Rectal smooth muscle tissue (tissue), 1 donor: ENCODE measurements around the gene MPND.

Experiments used
- H3K27ac ChIP-seq: one replicate; pipeline ENCODE4 v1.7.0; 2013; ENCODE audit warnings: low read depth, low read length, inconsistent platforms
- H3K27me3 ChIP-seq: one replicate; pipeline ENCODE4 v1.7.0; 2013; ENCODE audit warnings: low read length; ENCODE audit not compliant: control insufficient read depth, insufficient read depth
- H3K36me3 ChIP-seq: one replicate; pipeline ENCODE4 v1.7.0; 2013; ENCODE audit warnings: low read length; ENCODE audit not compliant: control insufficient read depth, insufficient read depth
- H3K4me1 ChIP-seq: one replicate; pipeline ENCODE4 v1.7.0; 2013; ENCODE audit warnings: low read length; ENCODE audit not compliant: control insufficient read depth, insufficient read depth
- H3K4me3 ChIP-seq: one replicate; pipeline ENCODE4 v1.7.0; 2013; ENCODE audit warnings: low read length
- H3K9ac ChIP-seq: one replicate; pipeline ENCODE4 v1.7.0; 2013; ENCODE audit warnings: low read length

The MPND gene

GRCh38 chr19:4359627-4360000, 16.3 kb downstream of the MPND start:
- Histone ChIP-seq H3K27me3 (no peaks in the 10 kb centered on the region), H3K27ac (no peak overlapping the region), H3K4me3 (no peak overlapping the region), H3K9ac (no peak overlapping the region), H3K36me3 (peaks cover 14% of the 10 kb centered on the region), H3K4me1 (no peaks in the 10 kb centered on the region)

- Histone ChIP-seq H3K27me3 (no peaks in the 10 kb centered on the region), H3K4me1 (no peaks in the 10 kb centered on the region), H3K4me3 (no peak overlapping the region), H3K36me3 (peaks cover 14% of the 10 kb centered on the region), H3K9ac (no peak overlapping the region), H3K27ac (peak overlapping the region; percentile 3)
Observed at GRCh38 chr19:4360081-4360569, 16.8 kb downstream of the MPND start.

- no peak overlapping the region for H3K9ac ChIP-seq
- peaks cover 19% of the 10 kb centered on the region for H3K36me3 ChIP-seq
- H3K27me3 ChIP-seq = no peaks in the 10 kb centered on the region
- H3K4me1 ChIP-seq = no peaks in the 10 kb centered on the region
- H3K27ac ChIP-seq = no peak overlapping the region
- no peak overlapping the region for H3K4me3 ChIP-seq
Observed at GRCh38 chr19:4360641-4361151, 17.3 kb downstream of the MPND start.

- Histone ChIP-seq H3K27ac (no peak overlapping the region), H3K36me3 (peaks cover 19% of the 10 kb centered on the region), H3K4me1 (no peaks in the 10 kb centered on the region), H3K4me3 (no peak overlapping the region), H3K9ac (no peak overlapping the region), H3K27me3 (no peaks in the 10 kb centered on the region)
Observed at GRCh38 chr19:4361152-4362046, 18.0 kb downstream of the MPND start.

- H3K36me3 ChIP-seq = peaks cover 19% of the 10 kb centered on the region
Observed at GRCh38 chr19:4362101-4362828, 18.9 kb downstream of the MPND start.

GRCh38 chr19:4362831-4363545, 19.6 kb downstream of the MPND start:
- Histone ChIP-seq H3K9ac (no peak overlapping the region), H3K4me1 (peaks cover 1% of the 10 kb centered on the region), H3K36me3 (peaks cover 19% of the 10 kb centered on the region), H3K27ac (no peak overlapping the region), H3K4me3 (no peak overlapping the region), H3K27me3 (no peaks in the 10 kb centered on the region)

More at GRCh38 chr19:4362101-4362828, 18.9 kb downstream of the MPND start:
- H3K27ac ChIP-seq = no peak overlapping the region
- H3K27me3 ChIP-seq = no peaks in the 10 kb centered on the region
- no peaks in the 10 kb centered on the region for H3K4me1 ChIP-seq
- no peak overlapping the region for H3K9ac ChIP-seq
- H3K4me3 ChIP-seq = no peak overlapping the region

- Histone ChIP-seq H3K4me1 (peaks cover 7% of the 10 kb centered on the region), H3K27ac (no peak overlapping the region), H3K4me3 (no peak overlapping the region), H3K36me3 (peaks cover 19% of the 10 kb centered on the region), H3K27me3 (no peaks in the 10 kb centered on the region), H3K9ac (no peak overlapping the region)
Observed at GRCh38 chr19:4363571-4364304, 20.4 kb downstream of the MPND start.

GRCh38 chr19:4365341-4365740, 22.0 kb downstream of the MPND start:
- Histone ChIP-seq H3K4me1 (peaks cover 10% of the 10 kb centered on the region), H3K27me3 (no peaks in the 10 kb centered on the region), H3K36me3 (peaks cover 13% of the 10 kb centered on the region), H3K9ac (no peak overlapping the region), H3K27ac (no peak overlapping the region), H3K4me3 (no peak overlapping the region)

GRCh38 chr19:4365791-4366665, 22.7 kb downstream of the MPND start:
- Histone ChIP-seq H3K9ac (no peak overlapping the region), H3K4me1 (peaks cover 10% of the 10 kb centered on the region), H3K36me3 (peaks cover 11% of the 10 kb centered on the region), H3K4me3 (no peak overlapping the region), H3K27me3 (no peaks in the 10 kb centered on the region), H3K27ac (no peak overlapping the region)

- H3K9ac ChIP-seq = no peak overlapping the region
- no peak overlapping the region for H3K27ac ChIP-seq
- no peak overlapping the region for H3K4me3 ChIP-seq
- no peaks in the 10 kb centered on the region for H3K27me3 ChIP-seq
- peaks cover 10% of the 10 kb centered on the region for H3K36me3 ChIP-seq
- H3K4me1 ChIP-seq = peaks cover 10% of the 10 kb centered on the region
Observed at GRCh38 chr19:4366666-4367335, 23.4 kb downstream of the MPND start.
